ENCODE measurements around the gene SUPT6H. TPM values are rescaled to one million over a fixed set of nuclear protein-coding genes. Genes with fewer than 3 reads are reported as not detected.

Gene SUPT6H
- total and polyA plus RNA-seq, 2 donors (not counting 3 experiments of a cell fraction or from before 2014, with no cell fraction given): 33.9 to 79.2 TPM

GRCh38 chr17:28645576-28645939 is 16.4 kb upstream of the SUPT6H start:
- Histone ChIP-seq H4K20me1 (replicated peaks; ENCODE audit: control insufficient read depth, extremely low read depth, insufficient read depth, low read length) (no peaks in the 10 kb centered on the region), H3K36me3 (ENCODE audit: control insufficient read depth in 2 of 2, extremely low read depth in 1 of 2, insufficient read depth in 2 of 2, low read length in 2 of 2) (peaks cover 20 to 21% of the 10 kb centered on the region in 2 experiments), H3K9me3 (replicated peaks; ENCODE audit: control insufficient read depth, insufficient read depth, low read length) (no peaks in the 10 kb centered on the region), H3K4me2 (ENCODE audit: insufficient read depth, low read length) (peak overlapping the region; percentile 51), H3K9me1 (replicated peaks; ENCODE audit: control insufficient read depth, extremely low read depth, insufficient read depth, low read length) (no peaks in the 10 kb centered on the region), H3K4me1 (ENCODE audit: control insufficient read depth, extremely low read depth, insufficient read depth, low read length) (peaks cover 23% of the 10 kb centered on the region), H3K9ac (replicated peaks; ENCODE audit: extremely low read depth, insufficient read depth, low read length) (peak overlapping the region; percentile 30), H3K4me3 (replicated peaks in 1 of 3; ENCODE audit: insufficient read depth in 1 of 3, low read depth in 1 of 3, low read length in 3 of 3) (peak overlapping the region; percentile 20 to 71 (median 49)), H3K27ac (ENCODE audit: insufficient read depth, low read depth, low read length) (peak overlapping the region; percentile 36), H2AFZ (ENCODE audit: low read depth, low read length) (peak overlapping the region; percentile 43), H3K79me2 (ENCODE audit: control insufficient read depth, insufficient read depth, low read length) (peaks cover 25% of the 10 kb centered on the region), H3K27me3 (ENCODE audit: control insufficient read depth in 2 of 2, insufficient read depth in 2 of 2, low read length in 2 of 2) (no peaks in the 10 kb centered on the region)
- DNase-seq (ENCODE audit: low read depth, low spot score) (no peak), FAIRE-seq (peak; percentile 24)
- intact Hi-C loops (cut with micrococcal nuclease) (loop anchor here (5.0 kb wide), 1 partner anchor 72 kb away; the partner anchor contains the start of genes RAB34 and RPL23A), dilution Hi-C loops (cut with MboI; ENCODE audit: extremely low pct_ligation_motif_present, low sequenced_read_pairs) (no loop called here)
- ChIA-PET POLR2A (interaction anchor here (0.5 to 1.0 kb wide), 2 partner anchors 11 to 1026 kb away, joined by 3 to 9 read pairs; no protein-coding TSS in a partner anchor), CTCF (interaction anchor here (0.9 to 2.2 kb wide), 7 partner anchors 14 to 104 kb away, joined by 3 to 20 read pairs (median 4); partner anchors contain the start of genes SDF2 and SUPT6H)
- TF ChIP-seq GATA2 (IDR thresholded peaks at IDR 0.05; ENCODE audit: insufficient read depth, insufficient read length, low read depth, low read length) (no peak), POLR2AphosphoS5 (IDR thresholded peaks at IDR 0.05; ENCODE audit: insufficient read depth, low read depth, low read length) (no peak), MYC (IDR thresholded peaks at IDR 0.05; ENCODE audit: low read depth, low read length) (no peak), POLR2A (IDR thresholded peaks at IDR 0.05; ENCODE audit: low read depth, low read length) (no peak), FOS (IDR thresholded peaks at IDR 0.05; ENCODE audit: borderline replicate concordance, insufficient read depth, low read length) (no peak), CTCF (IDR thresholded peaks at IDR 0.05; ENCODE audit: extremely low read depth in 1 of 2, insufficient read depth in 1 of 2, low read depth in 1 of 2, low read length in 2 of 2) (no peak), MAX (IDR thresholded peaks at IDR 0.05; ENCODE audit: insufficient read depth, insufficient read length) (no peak)
- TSS peak; percentile 93 for BruUV-seq (replicated peaks)

Measured in endothelial cell of umbilical vein (primary cell).